ENCODE measurements around the gene NLRP10.

NLRP10 gene

DNA sequence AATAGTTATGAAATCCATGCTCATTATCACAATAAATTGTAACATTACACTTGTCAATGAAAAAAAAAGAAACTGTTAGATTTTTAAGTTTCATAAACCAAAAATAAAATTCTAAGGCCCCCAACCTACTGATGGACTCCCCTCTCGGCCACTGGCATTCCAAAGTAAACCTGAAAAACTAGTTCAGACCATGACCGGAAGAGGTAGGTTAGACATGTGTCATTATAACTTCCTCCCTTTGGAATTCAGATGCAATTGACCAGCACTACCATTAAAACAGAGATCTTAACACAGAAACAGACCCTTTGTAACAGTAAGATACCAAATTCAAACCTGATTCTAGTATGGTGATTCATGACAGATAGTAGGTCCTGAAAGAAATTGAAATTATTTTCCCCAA lies 47.1 kb downstream of the NLRP10 start:
- Histone ChIP-seq H3K27ac (no peak overlapping the region), H3K4me1 (no peaks in the 10 kb centered on the region), H3K27me3 (no peaks in the 10 kb centered on the region), H3K36me3 (no peaks in the 10 kb centered on the region), H3K4me3 (no peak overlapping the region), H3K9me3 (no peaks in the 10 kb centered on the region)
- DNase-seq, result no peak
- TF ChIP-seq, protein P1, sequence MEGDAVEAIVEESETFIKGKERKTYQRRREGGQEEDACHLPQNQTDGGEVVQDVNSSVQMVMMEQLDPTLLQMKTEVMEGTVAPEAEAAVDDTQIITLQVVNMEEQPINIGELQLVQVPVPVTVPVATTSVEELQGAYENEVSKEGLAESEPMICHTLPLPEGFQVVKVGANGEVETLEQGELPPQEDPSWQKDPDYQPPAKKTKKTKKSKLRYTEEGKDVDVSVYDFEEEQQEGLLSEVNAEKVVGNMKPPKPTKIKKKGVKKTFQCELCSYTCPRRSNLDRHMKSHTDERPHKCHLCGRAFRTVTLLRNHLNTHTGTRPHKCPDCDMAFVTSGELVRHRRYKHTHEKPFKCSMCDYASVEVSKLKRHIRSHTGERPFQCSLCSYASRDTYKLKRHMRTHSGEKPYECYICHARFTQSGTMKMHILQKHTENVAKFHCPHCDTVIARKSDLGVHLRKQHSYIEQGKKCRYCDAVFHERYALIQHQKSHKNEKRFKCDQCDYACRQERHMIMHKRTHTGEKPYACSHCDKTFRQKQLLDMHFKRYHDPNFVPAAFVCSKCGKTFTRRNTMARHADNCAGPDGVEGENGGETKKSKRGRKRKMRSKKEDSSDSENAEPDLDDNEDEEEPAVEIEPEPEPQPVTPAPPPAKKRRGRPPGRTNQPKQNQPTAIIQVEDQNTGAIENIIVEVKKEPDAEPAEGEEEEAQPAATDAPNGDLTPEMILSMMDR (IDR thresholded peaks at IDR 0.05), result no peak
- intact Hi-C loops (cut with DNase I; ENCODE audit: low total_unique reads), result no loop called here
